Ovary (tissue), 3 donors: ENCODE measurements around the gene MACC1.

ENCODE experiments used
- EP300 ChIP-seq: sonication (generic); formaldehyde crosslinking; IDR thresholded peaks from one replicate; pipeline ENCODE4 v1.6.1; 2017; ENCODE audit warnings: antibody characterized with exemption
- TF ChIP-seq, protein P1 (sequence below), 3 donors: fragments of 450-650 bp in 2 of 3; fragments of 200-600 bp in 1 of 3; IDR thresholded peaks; one replicate each; pipeline versions ENCODE4 v1.5.1 to v1.8.0; 2016 to 2022; ENCODE audit warnings: antibody characterized with exemption in 3 of 3, mild to moderate bottlenecking in 1 of 3
- donor health status: DM: no; HTN: no; CAD: no.

DNA sequence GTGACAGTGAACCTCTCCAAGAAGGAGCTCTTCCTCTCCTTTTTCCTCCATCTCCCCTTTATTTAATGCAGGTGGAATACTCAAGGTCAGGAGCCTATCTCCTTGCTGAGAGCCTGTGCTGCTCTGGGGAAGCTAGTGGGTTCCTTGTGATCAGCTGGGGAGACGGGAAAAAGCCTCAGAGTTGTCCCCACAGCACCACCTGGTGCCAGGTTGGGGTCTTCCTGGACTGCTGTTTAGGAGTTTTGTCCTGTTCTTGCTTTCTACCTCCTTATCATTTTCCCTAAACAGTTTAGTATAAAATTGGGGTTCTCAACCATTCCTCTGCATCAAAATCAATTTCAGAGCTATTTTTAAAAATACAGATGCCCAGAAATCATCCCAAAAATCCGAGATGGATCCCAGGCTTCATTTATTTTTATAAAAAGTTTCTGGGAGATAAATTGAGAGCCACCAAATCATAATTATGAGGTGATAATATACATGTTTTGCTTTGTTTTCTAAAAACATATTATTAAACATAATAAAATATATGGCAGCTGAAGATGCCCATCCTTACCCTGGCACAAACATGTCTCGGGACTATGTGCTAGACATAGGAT is 44.3 kb downstream of the MACC1 start:
- no peak for TF ChIP-seq EP300
- TF ChIP-seq, protein P1, sequence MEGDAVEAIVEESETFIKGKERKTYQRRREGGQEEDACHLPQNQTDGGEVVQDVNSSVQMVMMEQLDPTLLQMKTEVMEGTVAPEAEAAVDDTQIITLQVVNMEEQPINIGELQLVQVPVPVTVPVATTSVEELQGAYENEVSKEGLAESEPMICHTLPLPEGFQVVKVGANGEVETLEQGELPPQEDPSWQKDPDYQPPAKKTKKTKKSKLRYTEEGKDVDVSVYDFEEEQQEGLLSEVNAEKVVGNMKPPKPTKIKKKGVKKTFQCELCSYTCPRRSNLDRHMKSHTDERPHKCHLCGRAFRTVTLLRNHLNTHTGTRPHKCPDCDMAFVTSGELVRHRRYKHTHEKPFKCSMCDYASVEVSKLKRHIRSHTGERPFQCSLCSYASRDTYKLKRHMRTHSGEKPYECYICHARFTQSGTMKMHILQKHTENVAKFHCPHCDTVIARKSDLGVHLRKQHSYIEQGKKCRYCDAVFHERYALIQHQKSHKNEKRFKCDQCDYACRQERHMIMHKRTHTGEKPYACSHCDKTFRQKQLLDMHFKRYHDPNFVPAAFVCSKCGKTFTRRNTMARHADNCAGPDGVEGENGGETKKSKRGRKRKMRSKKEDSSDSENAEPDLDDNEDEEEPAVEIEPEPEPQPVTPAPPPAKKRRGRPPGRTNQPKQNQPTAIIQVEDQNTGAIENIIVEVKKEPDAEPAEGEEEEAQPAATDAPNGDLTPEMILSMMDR (IDR thresholded peaks at IDR 0.05), result peak in 2 of 3 donors; percentile 47 to 52
